LHCN-M2 (cell line): ENCODE data around the gene TOR2A. TPM values are rescaled to one million over a fixed set of nuclear protein-coding genes. Genes with fewer than 3 reads are reported as not detected.
"Not testable (repeated sequence)": the region's sequence is repeated elsewhere in the genome, so short reads cannot be mapped to it uniquely, and the experiment has no call there.

Experiments used
- DNase-seq: peaks from one replicate; pipeline ENCODE4 v3.0.0-alpha.2; 2012; ENCODE audit warnings: low read depth
- polyA plus RNA-seq: library from polyadenylated mRNA; unstranded; fragments of >200 nt; gene quantifications from one replicate; pipeline ENCODE4 v1.2.1, GENCODE V29; 2012; ENCODE audit warnings: missing spikeins
- total RNA-seq: library from RNA; depleted of rRNA; stranded (reverse); fragments of >200 nt; gene quantifications from 2 replicates; pipeline ENCODE4 v1.2.3, GENCODE V29; 2014; rRNA removed

TOR2A gene
- total RNA-seq = 10.4 and 10.5 TPM in 2 replicates
- polyA plus RNA-seq = 7.4 TPM

DNA sequence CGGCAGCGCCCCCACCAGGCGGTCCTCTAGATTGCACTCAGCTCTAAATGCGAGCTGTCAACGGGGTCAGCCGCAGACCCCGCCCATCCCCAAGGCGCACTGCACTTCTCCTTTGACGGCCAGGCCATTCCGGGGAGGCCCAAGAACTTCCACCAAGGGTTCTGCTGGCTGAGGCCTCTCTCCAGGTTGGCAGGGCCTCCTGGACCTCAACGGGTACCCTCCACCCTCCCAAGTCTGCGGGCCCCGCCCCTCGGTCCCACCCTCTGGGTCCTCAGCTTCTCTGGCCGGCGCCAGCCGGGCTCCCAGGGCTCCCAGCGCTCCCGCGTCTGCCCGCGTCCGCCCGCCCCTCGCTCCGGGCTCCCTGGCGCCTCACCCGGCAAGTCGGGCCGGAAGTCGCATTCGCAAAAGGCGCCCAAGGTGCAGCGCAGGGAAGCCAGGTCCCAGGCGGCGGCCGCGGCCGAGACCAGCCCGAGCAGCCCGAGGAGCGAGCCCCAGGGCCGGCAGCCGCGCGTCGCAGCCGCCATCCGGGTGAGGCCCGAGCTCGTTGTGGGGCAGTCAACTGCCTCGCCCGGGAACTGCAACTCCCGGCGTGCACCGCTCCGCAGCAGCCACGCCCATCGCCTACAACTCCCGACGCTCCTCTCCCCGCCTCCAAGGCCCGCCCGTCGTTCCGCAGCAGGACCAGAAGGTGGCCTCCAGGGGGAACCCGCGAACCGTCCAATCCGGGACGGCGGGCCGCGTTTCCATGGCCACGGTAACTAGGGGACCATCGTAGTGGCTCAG is at the start of gene TOR2A:
Gene TOR2A (minus strand): TSS at position 548 of the 783 bp plus-strand sequence. CDS start 24 bp downstream, at position 524.
- DNase-seq = peak; percentile 93

DNA sequence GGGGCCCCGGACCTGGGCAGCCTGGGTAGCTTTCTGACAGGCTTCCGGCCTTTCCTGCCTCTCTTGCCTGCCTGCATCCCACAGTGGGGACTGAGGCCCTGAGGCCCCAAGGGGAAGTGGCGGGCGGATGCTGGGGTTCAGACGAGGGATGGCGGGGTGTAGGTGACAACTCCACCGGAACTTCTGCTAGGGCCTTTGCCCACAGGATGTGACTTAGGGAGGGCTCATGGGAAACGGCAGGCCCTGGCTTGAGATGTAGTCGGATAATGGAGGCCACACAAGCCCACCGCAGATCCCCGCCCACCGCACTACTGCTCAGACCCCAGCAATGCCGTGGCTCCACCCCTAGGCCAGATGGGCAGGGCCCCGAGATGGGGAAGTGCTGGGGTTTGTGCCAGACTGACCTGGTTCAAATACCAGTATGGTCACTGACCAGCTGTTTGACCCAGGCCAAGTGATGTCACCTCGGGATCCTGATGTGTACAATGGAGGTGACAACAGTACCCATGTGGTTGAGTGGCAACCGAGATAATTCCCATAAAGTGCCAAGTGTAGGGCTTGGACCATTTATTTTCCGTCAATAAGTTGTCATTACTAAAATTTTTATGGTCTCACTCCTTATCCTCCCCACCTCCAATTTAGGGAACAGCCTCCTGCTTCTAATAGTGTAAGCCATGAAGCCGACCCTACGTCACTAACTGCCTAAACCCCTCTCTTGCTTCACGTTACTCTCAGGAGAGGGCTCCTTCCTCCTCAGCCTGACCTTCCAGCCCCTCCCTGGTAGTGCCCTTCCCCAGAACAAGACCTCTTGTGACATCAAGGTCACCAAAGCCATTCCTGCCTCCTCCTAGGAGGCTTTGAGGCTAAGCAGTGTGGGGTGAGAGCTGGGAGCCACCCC is 48.3 kb upstream of the TOR2A start:
- no peak for DNase-seq

DNA sequence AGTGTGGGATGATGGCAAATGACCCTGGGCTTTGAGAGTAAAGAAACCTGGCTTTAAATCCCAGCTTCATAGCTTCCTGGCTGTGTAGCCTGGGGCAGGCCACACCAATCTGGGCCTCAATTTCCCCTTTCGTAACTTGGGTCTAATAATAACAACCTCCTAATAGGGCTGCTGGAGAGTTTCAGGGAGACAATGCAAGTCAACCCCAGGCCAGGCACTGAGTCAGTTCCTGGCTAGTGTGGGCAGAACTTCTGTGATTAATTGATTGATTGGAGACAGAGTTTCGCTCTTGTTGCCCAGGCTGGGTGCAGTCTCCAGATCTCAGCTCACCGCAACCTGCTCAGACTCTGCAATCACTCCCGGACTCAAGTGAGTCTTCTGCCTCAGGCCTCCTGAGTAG is 46.7 kb upstream of the TOR2A start:
- DNase-seq = no peak

DNA sequence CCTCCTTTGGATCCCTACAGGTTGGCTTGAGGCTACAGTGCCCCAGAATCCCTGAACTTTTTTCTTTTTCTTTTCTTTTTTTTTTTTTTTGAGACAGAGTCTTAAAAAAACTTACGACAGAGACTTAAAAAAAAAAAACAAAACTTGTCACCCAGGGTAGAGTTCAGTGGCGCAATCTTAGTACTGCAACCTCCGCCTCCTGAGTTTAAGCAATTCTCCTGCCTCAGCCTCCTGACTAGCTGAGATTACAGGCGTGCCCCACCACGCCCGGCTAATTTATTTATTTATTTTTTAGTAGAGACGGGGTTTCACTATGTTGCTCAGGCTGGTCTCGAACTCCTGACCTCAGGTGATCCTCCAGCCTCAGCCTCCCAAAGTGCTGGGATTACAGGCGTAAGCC is 45.8 kb upstream of the TOR2A start:
- DNase-seq = not testable (repeated sequence)

DNA sequence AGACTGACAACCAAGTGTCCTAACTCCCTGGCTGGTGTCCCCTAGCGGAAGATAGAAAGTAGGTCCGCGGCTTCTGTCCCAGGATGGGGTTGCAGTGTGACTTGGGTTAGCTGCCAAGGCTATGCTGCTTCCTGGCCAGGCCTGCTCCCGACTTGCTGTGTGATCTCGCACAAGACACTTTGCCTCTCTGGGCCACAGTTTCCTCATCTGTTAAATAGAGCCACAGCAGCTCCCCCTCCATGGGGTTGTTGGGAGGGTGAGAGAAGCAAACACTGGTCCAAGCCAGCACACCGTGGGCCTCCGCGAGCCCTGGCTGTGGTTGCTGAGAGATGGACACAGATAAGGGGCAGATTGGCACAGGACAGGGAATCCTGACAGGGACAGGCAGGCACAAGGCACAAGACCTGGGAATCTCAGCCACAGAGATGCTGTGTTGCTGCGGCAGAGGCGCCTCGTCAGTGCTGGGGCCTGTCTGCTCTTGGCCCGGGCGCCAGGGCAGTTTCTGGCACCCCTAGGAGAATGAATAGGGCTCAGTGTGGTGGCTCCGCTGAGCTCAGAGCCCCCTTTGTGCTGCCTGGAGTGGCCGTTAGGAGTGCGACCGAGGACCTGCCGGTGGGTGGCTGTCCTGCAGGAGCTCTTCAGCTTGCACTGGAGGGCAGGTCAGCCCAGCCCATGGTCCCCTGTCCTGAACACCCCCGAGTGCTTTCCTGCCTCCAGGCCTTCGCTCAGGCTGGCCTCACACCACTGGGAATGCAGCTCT is 45.2 kb upstream of the TOR2A start:
- DNase-seq = no peak

DNA sequence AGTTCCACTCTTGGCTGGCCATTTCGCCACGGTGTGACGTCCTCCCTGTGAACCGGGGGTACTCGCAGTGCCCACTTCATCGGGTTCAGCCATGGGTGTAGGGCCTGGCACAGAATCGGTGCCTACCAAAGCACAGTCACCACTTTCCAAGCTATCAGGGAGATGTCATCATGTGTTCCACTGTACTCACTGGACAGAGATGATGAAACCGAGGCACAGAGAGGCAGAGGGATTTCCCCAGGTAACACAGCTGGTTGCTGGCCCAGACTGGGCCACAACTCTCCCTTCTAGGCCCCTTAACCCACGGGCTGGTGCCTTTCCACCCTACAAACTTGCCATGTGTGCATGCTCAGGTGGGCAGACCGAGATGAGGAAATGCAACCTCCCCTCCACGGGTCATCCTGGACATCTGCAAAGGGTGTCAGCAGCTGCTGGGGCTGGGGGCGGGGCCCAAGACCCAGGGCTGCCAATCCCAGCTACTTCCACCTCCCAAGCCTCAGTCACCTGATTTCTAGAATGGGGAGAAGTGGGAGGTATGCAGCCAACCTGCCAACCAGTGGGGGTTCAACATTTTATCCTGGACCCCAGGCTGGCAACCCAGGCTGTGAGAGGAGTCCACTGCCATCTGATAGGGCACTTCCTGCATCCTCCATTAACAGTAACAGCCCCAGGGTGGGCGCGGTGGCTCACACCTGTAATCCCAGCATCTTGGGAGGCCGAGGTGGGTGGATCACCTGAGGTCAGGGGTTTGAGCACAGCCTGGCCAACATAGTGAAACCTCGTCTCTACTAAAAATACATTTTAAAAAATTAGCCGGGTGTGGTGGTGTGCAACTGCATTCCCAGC is 44.3 kb upstream of the TOR2A start:
- DNase-seq = no peak

DNA sequence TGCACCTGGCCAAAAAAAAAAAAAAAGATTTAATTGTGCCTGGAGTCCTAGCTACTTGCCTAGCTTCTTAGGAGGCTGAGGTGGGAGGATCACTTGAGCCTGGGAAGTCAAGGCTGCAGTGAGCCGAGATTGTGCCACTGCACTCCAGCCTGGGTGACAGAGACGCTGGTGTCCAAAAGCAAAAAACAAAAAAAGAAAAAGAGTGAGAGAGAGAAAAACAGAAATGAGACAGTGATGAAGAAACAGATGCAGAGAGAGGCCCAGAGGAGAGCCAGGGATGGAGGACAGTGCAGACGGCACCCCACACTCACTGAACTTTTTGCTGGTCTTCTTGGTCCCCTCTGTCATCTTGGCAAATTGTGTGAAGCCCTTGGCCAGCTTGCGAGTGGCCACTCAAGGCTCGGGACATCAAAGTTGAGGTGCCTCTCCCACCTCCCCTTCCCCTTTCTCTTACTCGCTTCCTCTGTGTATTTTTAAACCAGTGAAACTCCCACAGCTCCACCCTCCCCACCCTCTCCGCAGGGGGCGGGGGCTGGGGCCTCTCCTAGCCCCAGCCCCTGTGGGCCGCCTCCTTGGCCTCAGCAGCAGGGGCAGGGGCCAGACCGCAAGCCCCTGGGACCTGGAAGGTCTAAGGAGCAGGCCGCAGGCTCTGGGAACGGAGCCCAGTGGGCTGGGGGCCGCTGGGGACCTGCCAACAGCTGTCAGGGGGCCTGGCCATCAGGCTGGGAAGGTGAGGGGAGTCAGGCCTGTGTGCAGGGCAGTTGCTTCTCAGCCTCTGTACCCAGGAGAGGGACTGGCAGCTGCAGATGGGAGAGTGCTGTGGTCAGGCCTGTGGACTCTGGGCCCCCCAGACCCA is 43.4 kb upstream of the TOR2A start, which contains the start of gene SH2D3C:
Gene SH2D3C (minus strand): TSS at position 387 of the 856 bp plus-strand sequence. CDS start 39 bp downstream, at position 348.
- DNase-seq = no peak

DNA sequence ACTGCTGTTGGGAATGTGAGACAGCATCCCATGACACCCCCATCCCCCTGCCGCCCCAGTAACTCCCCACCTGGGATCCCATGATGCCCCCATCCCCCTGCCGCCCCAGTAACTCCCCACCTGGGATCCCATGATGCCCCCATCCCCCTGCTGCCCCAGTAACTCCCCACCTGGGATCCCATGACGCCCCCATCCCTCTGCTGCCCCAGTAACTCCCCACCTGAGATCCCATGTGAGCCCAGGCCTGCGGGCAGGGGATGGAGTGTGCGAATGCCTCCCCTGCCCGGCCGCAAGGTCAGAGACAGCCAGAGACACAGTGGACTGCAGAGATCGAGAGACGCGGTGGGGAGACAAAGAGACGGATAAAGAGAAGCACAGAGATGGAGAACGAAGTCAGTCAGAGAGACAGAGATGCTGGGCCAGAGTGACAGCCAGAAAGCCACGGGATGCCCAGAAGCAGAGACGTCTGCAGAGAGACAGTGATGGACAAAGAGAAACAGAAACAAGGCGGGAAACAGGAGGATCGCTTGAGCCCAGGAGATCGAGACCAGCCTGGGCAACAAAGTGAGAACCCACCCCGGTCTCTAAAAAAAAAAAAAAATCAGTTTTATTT is 42.4 kb upstream of the TOR2A start:
- DNase-seq = no peak

DNA sequence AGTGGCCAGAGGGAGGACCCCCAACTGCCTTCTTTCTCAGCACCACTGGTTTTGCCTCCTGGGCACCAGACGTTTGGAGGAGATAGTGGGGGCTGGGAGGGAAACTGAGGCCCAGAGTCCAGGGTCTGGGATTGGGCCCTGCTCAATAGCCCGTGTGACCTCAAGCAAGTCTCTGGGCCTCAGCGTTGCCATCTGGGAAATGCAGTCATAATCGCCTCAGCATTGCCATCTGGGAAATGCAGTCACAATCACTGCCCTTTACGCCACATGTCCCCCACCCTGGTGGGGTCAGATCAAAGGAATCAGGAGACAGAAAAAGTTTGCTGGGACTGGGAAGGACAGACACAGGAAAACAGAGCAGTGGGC is 41.8 kb upstream of the TOR2A start:
- DNase-seq = no peak

DNA sequence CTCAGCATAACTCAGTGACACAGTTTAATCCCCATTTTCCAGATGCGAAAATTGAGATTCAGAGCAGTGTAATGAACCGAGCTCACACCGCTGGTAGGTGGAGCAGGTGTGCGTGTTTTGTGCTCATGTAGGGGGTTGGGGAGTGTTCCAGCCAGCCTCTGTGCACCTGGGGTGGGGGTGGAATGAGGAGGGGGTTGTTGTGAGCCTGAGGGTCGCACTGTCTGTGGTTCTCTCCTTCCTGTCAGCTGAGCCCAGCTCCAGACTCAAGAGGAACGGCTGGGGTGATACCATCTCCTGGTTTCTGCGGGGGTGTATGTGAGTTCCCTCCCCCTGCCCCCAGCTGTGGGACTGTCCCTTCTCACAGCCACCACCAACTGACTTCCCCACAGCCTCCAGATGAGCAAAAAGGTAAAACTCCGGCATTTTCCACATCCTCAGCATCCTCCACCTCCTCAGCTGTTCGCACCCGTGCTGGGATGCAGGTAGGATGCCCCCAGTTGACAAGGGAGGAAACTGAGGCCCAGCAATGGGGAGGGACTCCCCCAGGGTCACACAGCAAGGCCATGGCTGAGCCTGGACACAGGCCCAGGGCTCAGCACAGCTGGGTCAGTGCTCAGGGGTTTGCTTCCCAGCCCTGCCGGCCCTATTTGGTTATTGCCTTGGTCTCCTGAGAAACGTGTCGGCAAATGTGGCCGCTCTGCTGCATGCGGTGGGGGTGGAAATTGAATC is 41.3 kb upstream of the TOR2A start:
- no peak for DNase-seq

DNA sequence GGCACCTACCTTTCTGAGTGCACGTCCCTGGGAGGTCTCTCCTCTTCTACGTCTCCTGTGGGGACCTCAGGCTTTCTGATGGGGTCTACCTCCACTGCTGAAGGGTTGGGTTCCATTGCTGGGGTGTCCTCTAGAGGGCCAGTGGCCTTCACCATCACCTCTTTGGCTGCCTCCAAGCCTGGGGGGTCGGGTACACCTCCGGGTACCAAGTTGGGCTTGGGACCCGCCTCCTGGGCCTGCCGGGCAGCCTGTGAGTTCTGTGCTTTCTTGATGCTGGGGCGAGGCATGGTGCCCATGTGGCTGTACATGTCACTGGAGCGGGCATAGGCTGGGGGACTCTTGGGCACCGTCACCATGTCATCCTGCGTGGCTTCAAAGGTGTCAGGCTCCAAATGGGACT is 38.9 kb upstream of the TOR2A start:
- DNase-seq = no peak

DNA sequence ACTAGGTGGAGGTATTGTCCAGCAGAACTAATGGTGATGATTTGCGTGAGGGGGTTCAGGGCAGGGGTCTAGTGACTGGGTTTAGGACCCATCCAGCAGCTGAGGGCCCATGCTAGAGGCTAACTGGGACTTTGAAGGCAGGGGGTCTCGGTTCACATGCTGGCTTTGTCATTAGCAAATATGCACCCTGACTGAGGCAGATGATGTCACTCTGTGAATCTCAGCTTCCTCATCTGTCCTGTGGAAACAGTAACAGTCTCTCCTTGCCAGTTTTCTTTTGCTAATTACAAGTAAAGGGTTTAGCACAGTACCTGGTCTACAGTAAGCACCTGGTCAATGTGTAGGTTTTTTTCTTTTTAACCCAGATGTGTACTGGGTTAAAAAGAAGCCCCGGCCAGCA is 38.2 kb upstream of the TOR2A start:
- DNase-seq = no peak

DNA sequence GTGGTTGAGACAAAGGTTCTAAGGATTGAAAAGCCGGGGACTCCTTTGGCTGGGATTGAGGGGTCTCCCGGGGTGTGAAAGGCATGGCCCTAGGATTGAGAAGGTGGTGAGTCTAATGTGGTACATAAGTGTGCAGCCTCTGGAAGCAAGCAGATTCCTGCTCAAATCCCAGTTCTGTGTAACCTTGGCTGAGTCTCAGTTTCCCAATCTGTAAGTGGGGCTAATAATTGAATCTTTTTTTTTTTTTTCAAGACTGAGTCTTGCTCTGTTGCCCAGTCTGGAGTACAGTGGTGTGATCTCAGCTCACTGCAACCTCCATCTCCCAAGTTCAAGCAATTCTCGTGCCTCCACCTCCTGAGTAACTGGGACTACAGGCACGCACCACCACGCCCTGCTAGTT is 37.5 kb upstream of the TOR2A start:
- DNase-seq = no peak

DNA sequence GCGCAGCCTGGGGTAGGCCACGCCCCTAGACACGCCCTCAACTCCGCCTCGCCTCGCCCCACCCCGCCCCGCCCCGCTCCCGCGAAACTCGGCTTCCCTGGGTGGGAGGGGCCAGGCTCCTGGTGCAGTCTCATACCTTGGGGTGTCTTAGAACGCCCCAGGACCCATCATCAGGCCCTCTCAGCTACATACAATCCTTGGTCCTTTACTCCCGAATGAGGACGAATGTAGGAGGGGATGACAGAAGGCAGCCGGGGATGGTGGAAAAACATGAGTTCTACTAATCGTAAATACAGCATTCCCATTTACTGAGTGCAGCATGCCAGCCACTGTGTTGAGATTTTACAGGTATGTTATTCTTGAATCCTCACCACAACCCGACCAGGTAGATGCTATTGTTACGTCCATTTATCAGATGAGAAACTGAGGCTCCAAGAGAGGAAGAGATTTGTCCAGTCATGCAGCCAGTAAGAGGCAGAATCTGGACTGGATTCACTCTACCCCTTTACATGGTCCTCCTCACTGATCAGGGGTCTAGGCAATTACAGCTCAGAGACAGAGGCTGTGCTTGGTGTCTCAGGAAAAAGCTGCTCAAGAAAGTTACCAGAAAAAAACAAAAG is 36.6 kb upstream of the TOR2A start:
- DNase-seq = no peak

DNA sequence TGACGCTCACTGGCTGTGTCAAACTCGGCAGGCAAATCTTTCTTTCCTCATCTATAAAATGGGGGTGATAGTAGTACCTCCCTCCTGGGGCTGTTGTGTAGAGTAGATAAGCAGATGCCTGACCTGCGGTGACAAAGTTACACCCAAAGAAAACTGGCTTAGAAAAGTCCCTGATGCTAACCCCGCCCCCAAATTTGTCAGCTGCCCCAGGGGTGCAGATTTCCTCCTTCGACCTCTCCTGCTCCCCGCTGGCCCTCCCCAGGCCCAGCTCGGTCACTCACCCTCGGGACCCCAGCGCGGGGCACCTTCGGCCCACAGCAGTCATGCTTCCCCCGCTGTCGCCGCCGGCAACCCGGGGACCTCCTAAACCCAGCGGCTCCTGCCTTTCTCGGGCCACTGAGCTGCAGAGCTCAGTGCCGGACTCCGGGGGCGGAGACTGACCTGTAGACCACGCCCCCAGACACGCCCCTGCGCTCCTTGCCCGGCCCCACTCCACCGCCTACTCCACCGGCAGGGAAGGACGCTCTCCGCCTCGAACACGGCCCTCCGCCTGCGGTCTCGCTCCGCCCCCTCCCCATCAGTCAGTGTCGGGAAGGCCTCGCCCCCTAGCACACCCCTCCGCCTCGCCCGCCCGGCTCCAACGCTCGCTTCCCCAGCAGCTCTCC is 35.9 kb upstream of the TOR2A start:
- peak; percentile 94 for DNase-seq

DNA sequence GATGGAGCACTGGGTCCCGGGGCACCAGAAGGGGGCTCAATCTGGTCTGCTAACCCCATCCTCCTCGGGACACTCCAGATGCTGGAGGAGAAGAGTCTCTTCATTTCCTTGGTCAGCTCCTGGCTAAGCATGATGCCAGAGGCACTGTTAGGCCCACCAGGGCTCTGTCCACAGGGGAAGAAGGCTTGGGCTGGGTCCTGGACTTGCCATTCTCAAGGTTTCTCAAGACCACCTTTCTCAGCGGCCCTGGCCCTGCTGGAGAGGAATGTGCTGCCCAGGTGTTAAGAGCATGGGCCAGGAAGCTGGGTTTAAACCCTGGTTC is 35.5 kb upstream of the TOR2A start:
- no peak for DNase-seq

DNA sequence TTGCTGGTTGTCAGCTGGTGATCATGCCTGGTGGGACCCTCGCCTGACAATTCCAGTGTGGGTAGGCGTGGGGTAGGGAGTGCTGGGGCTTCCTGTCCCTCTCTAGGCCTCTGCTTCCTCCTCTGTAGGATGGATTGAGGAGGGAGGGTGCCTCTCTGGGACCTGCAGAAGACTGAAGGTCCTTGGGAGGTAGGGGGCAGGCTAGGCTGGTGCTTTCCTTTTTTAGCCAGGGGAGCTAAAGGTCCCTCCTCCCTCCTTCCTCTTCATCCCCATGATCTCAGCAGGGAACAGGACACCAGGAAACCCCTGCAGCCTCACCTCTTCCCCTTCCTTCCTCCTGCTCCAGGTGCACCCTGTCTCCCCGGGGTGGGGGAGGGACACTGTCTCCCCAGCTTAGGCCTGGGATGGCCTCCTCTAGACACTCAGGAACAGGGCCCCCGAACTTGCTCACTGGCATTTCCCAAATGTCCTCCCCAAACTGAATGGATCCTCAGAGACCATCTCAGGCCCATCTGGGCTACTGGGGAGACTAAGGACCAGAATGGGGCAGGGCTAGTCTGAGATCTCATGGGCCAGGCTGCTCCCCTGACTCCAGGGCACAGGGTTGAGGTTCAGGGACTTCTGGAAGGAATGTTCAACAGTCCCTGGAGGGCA is 35.0 kb upstream of the TOR2A start:
- DNase-seq = no peak
